K562 (cell line): Measurements from ENCODE around the gene SLX9. TPM values are rescaled to one million over a fixed set of nuclear protein-coding genes. Genes with fewer than 3 reads are reported as not detected.

ENCODE experiments used
- ATAC-seq: fragments of 200-7000 bp; cut with Tn5 transposase; 3 replicates; pipeline ENCODE4 v1.9.1; 2020; ENCODE audit warnings: moderate library complexity
- BruUV-seq: library from RNA; stranded (reverse); fragments of 400-500 nt; replicated peaks from 2 replicates; lab custom pipeline; 2021; lab: Mats Ljungman, UMichigan
- CTCF ChIA-PET: fragments of 300-600 bp; formaldehyde crosslinking; extraction: SDS; loops from one replicate; lab custom pipeline; 2021; ENCODE audit warnings: low intra/inter-chr PET ratio; lab: Yijun Ruan, JAX
- POLR2A ChIA-PET: fragments of 300-600, 350-650 bp; sonication (Branson Sonifier 250); formaldehyde crosslinking; extraction: SDS; loops from one replicate; lab custom pipeline; 2021; ENCODE audit warnings: antibody characterized with exemption, inconsistent platforms; lab: Yijun Ruan, JAX
- DNase-seq, 4 experiments: peaks; one replicate each; pipeline versions ENCODE4 v3.0.0 to v3.0.0-alpha.2; 2011 to 2018; ENCODE audit warnings: low spot score in 3 of 4, mixed read lengths in 3 of 4; ENCODE audit errors: extremely low read depth in 1 of 4
- FAIRE-seq: peaks from 2 replicates; lab custom pipeline; 2011; peaks lifted over from hg19 to GRCh38; lab: Jason Lieb, UNC
- H2AFZ ChIP-seq: 2 replicates; pipeline ENCODE4 v1.6.0; 2011; ENCODE audit warnings: low read depth, low read length, control low read depth, inconsistent platforms
- H3K27ac ChIP-seq: fragments of 200-600 bp; 3 replicates; pipeline ENCODE4 v1.8.0; 2011; ENCODE audit warnings: low read depth, mild to moderate bottlenecking, control low read depth, inconsistent platforms, low read length, moderate library complexity, mixed read lengths; ENCODE audit errors: extremely low read depth
- H3K27me3 ChIP-seq, 2 experiments: fragments of 300-600 bp in 1 of 2; 2 replicates in 1 of 2; 3 replicates in 1 of 2; pipeline versions ENCODE4 v1.6.0 to v1.8.0; 2011; ENCODE audit warnings: inconsistent platforms in 2 of 2, low read length in 2 of 2, mild to moderate bottlenecking in 1 of 2, mixed read lengths in 1 of 2, moderate library complexity in 1 of 2; ENCODE audit not compliant: control insufficient read depth in 2 of 2, insufficient read depth in 2 of 2
- H3K36me3 ChIP-seq: fragments of 300-600 bp; 3 replicates; pipeline ENCODE4 v1.8.0; 2011; ENCODE audit warnings: mild to moderate bottlenecking, low read length, inconsistent platforms; ENCODE audit not compliant: control insufficient read depth, insufficient read depth
- H3K4me1 ChIP-seq, 2 experiments: fragments of 200-600 bp in 1 of 2; replicated peaks in 1 of 2; 2 replicates in 1 of 2; 3 replicates in 1 of 2; pipeline versions ENCODE4 v1.5.1 to v1.8.0; 2011; ENCODE audit warnings: inconsistent platforms in 2 of 2, low read length in 2 of 2, mild to moderate bottlenecking in 1 of 2, mixed read lengths in 1 of 2, moderate library complexity in 1 of 2; ENCODE audit not compliant: control insufficient read depth in 2 of 2, insufficient read depth in 2 of 2
- H3K4me2 ChIP-seq: 2 replicates; pipeline ENCODE4 v1.6.1; 2011; ENCODE audit warnings: low read length, control low read depth, inconsistent platforms, mixed read lengths; ENCODE audit not compliant: insufficient read depth
- H3K4me3 ChIP-seq: fragments of 200-600 bp; sonication (generic), shearing (Covaris generic); 2 replicates; pipeline ENCODE4 v1.5.1; 2016; ENCODE audit warnings: control low read depth, inconsistent platforms
- H3K79me2 ChIP-seq: fragments of 200-600 bp; 3 replicates; pipeline ENCODE4 v1.8.0; 2011; ENCODE audit warnings: low read length, inconsistent platforms; ENCODE audit not compliant: control insufficient read depth, insufficient read depth
- H3K9ac ChIP-seq, 2 experiments: 2 replicates each; pipeline versions ENCODE4 v1.6.0 to v1.6.1; 2011; ENCODE audit warnings: low read depth in 2 of 2, low read length in 2 of 2, control low read depth in 1 of 2, inconsistent platforms in 1 of 2, mild to moderate bottlenecking in 1 of 2, mixed read lengths in 1 of 2; ENCODE audit not compliant: insufficient read depth in 1 of 2
- H3K9me1 ChIP-seq: one replicate; pipeline ENCODE4 v1.6.0; 2011; ENCODE audit warnings: inconsistent platforms, mild to moderate bottlenecking, low read length, moderate library complexity; ENCODE audit not compliant: control insufficient read depth, insufficient read depth
- H3K9me3 ChIP-seq: replicated peaks from 2 replicates; pipeline ENCODE4 v1.5.1; 2011; ENCODE audit warnings: low read depth, low read length, inconsistent platforms; ENCODE audit not compliant: control insufficient read depth, insufficient read depth
- H4K20me1 ChIP-seq: replicated peaks from 2 replicates; pipeline ENCODE4 v1.6.1; 2011; ENCODE audit warnings: low read length, inconsistent platforms, mixed read lengths; ENCODE audit not compliant: control insufficient read depth, insufficient read depth
- PCBP1 ChIP-seq: fragments of 200-400 bp; formaldehyde crosslinking; IDR thresholded peaks from 2 replicates; pipeline ENCODE4 v1.6.1; 2018; ENCODE audit warnings: mild to moderate bottlenecking, low read depth, low read length; ENCODE audit not compliant: poor library complexity, severe bottlenecking
- POLR2G ChIP-seq: fragments of 200-400 bp; formaldehyde crosslinking; IDR thresholded peaks from 2 replicates; pipeline ENCODE4 v1.6.1; 2017; ENCODE audit warnings: low read depth, mild to moderate bottlenecking, antibody characterized with exemption, low read length, moderate library complexity
- ZKSCAN1 ChIP-seq: fragments of 150-350 bp; IDR thresholded peaks from 2 replicates; pipeline ENCODE4 v1.6.1; 2016; ENCODE audit warnings: low read depth, low read length
- WGBS: fragments of 100-300 bp; shearing (Covaris generic); methylation state at CpG from one replicate; pipeline ENCODE4 v1.1.6; 2016; ENCODE audit warnings: low coverage, mixed read lengths; ENCODE audit not compliant: insufficient coverage; ENCODE audit errors: missing lambda C conversion rate; 5-methylcytosine and 5-hydroxymethylcytosine counted together
- in situ Hi-C: fragments of 300-500 bp; cut with MboI; formaldehyde crosslinking; loops from 4 replicates; pipeline ENCODE4 v1.15.0; 2018; ENCODE audit warnings: inconsistent platforms, mixed read lengths
- intact Hi-C: fragments of 100-400 bp; cut with micrococcal nuclease; formaldehyde crosslinking; loops from 2 replicates; pipeline ENCODE4 v1.14.2; 2022
- polyA plus RNA-seq, 8 experiments: library from polyadenylated mRNA; depleted of rRNA in 4 of 8; stranded (reverse) in 5 of 8; unstranded in 3 of 8; fragments of >200 nt; fragmentation: Nextera tagmentation in 2 of 8; fragmentation: Illumina TruSeq in 1 of 8; extraction: Ambion mirVana in 2 of 8; extraction: Trizol in 1 of 8; gene quantifications; 2 replicates each; pipeline versions ENCODE4 v1.2.1 to v1.2.3, GENCODE V29; 2011 to 2014; ENCODE audit warnings: inconsistent platforms in 1 of 8, missing spikeins in 1 of 8
- total RNA-seq, 7 experiments: library from RNA; depleted of rRNA in 6 of 7; stranded (reverse); fragments of >200 nt in 6 of 7; fragmentation: Illumina TruSeq in 2 of 7; extraction: Trizol in 2 of 7; gene quantifications; 2 replicates each; pipeline versions ENCODE4 v1.2.1 to v1.2.3, GENCODE V29; 2011 to 2021; ENCODE audit warnings: low replicate concordance in 1 of 7

Gene SLX9
- total and polyA plus RNA-seq, 9 of the 15 experiments (the other 6 are each of a cell fraction or from before 2014, with no cell fraction given): 1.2 to 75.5 (median 16.5) TPM

DNA sequence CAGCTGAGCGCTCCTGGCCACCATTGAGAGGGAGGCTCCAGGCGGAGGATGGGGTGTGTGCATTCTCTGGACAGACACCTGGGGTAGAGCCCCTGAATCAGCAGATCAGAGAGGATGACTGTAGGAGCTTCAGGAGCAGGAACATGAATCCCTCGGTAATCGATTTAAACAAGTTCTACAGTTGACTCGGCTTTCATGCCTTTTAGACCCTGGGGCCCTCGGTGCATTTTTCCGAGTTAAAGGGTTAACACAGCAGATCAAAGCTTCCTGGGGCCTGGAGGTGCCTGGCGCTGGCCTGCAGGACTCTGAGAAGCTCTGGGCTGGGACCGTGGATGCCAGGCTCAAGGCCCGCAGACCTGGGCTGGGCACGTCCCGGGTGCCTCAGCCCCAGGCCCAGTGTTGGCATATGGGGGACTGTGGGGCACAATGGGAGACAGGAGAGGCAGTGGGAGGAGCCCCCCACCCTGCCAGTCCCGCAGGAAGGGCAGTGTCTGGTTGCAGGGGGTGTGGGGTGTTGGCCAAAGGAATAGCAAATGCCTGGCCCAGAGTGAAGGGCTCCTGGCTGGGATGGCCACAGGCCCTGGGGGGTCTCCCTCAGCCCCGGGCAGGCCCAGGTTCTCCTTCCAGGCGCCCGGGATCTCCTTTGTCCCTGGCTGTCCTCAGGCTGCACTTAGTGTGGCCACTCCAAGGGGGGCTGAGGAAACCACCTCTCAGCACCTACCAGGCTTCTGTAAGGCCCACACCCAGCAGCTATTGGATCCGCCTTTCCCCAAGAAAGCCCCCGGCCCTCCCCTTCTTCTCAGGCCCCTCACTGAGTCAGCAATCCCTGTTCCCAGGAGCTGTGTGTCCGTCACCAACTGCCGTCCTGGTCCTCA is 40.1 kb downstream of the SLX9 start:
- no peak overlapping the region for H2AFZ ChIP-seq
- peaks cover 0 to 63% of the 10 kb centered on the region in 2 experiments; a peak in 2 of 5 replicates for H3K4me1 ChIP-seq
- no peak for DNase-seq
- H3K27ac ChIP-seq: no peak overlapping the region
- no peak overlapping the region for H3K4me3 ChIP-seq
- 89% methylated on average over 19 of the region's 20 CpGs for WGBS
- CTCF ChIA-PET: no interaction called here
- H3K4me2 ChIP-seq: no peak overlapping the region
- no peaks in the 10 kb centered on the region for H3K9me1 ChIP-seq
- BruUV-seq: no TSS peak
- TF ChIP-seq PCBP1 (no peak), POLR2G (0 out of 2 replicates have a peak, but pooled peaks have one; percentile 2), ZKSCAN1 (peak; percentile 69; the same call in 1 of the 2 replicates)
- TF ChIP-seq, all 486 proteins: peak for 2
- Histone ChIP-seq H3K27me3 (no peaks in the 10 kb centered on the region), H4K20me1 (no peaks in the 10 kb centered on the region), H3K79me2 (no peaks in the 10 kb centered on the region), H3K36me3 (peaks cover 34% of the 10 kb centered on the region; the same call in 1 of the 3 replicates), H3K9me3 (no peaks in the 10 kb centered on the region), H3K9ac (peak overlapping the region in 1 of 2 experiments; percentile 27; a peak in 1 of 4 replicates)
- POLR2A ChIA-PET: interaction anchor here (0.8 kb wide), 1 partner anchor 14 kb away, joined by 3 read pairs; no protein-coding TSS in a partner anchor
- intact Hi-C loops (no loop called here), in situ Hi-C loops (no loop called here)
- FAIRE-seq (no peak), ATAC-seq (peak; percentile 23)
